Stimulated activated CD8-positive, alpha-beta memory T cell treated with anti-CD3 and anti-CD28 coated beads, Interleukin-4, amount 100 ng/mL, for 1 hour (primary cell): Measurements from ENCODE around the gene RAB20.
"Not testable (repeated sequence)": the region's sequence is repeated elsewhere in the genome, so short reads cannot be mapped to it uniquely, and the experiment has no call there.

Experiments used
- DNase-seq, 2 donors: peaks; one replicate each; pipeline ENCODE4 v3.0.0-alpha.2; 2020; ENCODE audit warnings: low read depth in 2 of 2, low spot score in 1 of 2

Gene RAB20

GRCh38 chr13:110576070-110576394 lies 14.5 kb upstream of the RAB20 start:
- no peak for DNase-seq

- no peak for DNase-seq
Measured at GRCh38 chr13:110575322-110576069, 14.0 kb upstream of the RAB20 start.

- no peak for DNase-seq
Measured at GRCh38 chr13:110574161-110574560, 12.6 kb upstream of the RAB20 start.

- DNase-seq = no peak
Measured at GRCh38 chr13:110572778-110573118, 11.2 kb upstream of the RAB20 start.

- no peak for DNase-seq
Measured at GRCh38 chr13:110571896-110572777, 10.6 kb upstream of the RAB20 start.

GRCh38 chr13:110570886-110571285 lies 9.4 kb upstream of the RAB20 start:
- no peak for DNase-seq

GRCh38 chr13:110569962-110570361 lies 8.4 kb upstream of the RAB20 start:
- DNase-seq = not testable (repeated sequence)

GRCh38 chr13:110568612-110569011 lies 7.1 kb upstream of the RAB20 start:
- DNase-seq = no peak

- DNase-seq = no peak
Measured at GRCh38 chr13:110566171-110566570, 4.6 kb upstream of the RAB20 start.

- no peak for DNase-seq
Measured at GRCh38 chr13:110565296-110565695, 3.8 kb upstream of the RAB20 start.

- DNase-seq = no peak
Measured at GRCh38 chr13:110564472-110564985, 3.0 kb upstream of the RAB20 start.

GRCh38 chr13:110563463-110563774 lies 1.9 kb upstream of the RAB20 start:
- DNase-seq = no peak

GRCh38 chr13:110562696-110563462 lies 1.4 kb upstream of the RAB20 start:
- DNase-seq = no peak

GRCh38 chr13:110562036-110562597 lies 595 bp upstream of the RAB20 start:
- DNase-seq = peak in 1 of 2 donors; percentile 2

- no peak for DNase-seq
Measured at GRCh38 chr13:110560601-110561343, 750 bp downstream of the RAB20 start.

- DNase-seq = no peak
Measured at GRCh38 chr13:110559986-110560385, 1.5 kb downstream of the RAB20 start.

- no peak for DNase-seq
Measured at GRCh38 chr13:110559429-110559943, 2.0 kb downstream of the RAB20 start.

- DNase-seq = no peak
Measured at GRCh38 chr13:110557610-110558305, 3.8 kb downstream of the RAB20 start.

- no peak for DNase-seq
Measured at GRCh38 chr13:110557082-110557481, 4.4 kb downstream of the RAB20 start.

GRCh38 chr13:110556224-110556606 lies 5.3 kb downstream of the RAB20 start:
- no peak for DNase-seq
